ENCODE data around the gene PCGF6. TPM values are rescaled to one million over a fixed set of nuclear protein-coding genes. Genes with fewer than 3 reads are reported as not detected.

PCGF6 gene
- total RNA-seq, 6 experiments from 2014 or later = 7.4 to 9.2 (median 8.4) TPM

GRCh38 chr10:103278862-103279298 is 72.1 kb downstream of the PCGF6 start:
- TF ChIP-seq, protein P1, sequence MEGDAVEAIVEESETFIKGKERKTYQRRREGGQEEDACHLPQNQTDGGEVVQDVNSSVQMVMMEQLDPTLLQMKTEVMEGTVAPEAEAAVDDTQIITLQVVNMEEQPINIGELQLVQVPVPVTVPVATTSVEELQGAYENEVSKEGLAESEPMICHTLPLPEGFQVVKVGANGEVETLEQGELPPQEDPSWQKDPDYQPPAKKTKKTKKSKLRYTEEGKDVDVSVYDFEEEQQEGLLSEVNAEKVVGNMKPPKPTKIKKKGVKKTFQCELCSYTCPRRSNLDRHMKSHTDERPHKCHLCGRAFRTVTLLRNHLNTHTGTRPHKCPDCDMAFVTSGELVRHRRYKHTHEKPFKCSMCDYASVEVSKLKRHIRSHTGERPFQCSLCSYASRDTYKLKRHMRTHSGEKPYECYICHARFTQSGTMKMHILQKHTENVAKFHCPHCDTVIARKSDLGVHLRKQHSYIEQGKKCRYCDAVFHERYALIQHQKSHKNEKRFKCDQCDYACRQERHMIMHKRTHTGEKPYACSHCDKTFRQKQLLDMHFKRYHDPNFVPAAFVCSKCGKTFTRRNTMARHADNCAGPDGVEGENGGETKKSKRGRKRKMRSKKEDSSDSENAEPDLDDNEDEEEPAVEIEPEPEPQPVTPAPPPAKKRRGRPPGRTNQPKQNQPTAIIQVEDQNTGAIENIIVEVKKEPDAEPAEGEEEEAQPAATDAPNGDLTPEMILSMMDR (IDR thresholded peaks at IDR 0.05) = no peak
- Mint-ChIP-seq H3K4me3 (peak overlapping the region; percentile 46; the same call in 1 of the 2 replicates), H3K36me3 (ENCODE audit: low read depth) (peaks cover 6% of the 10 kb centered on the region)

DNA sequence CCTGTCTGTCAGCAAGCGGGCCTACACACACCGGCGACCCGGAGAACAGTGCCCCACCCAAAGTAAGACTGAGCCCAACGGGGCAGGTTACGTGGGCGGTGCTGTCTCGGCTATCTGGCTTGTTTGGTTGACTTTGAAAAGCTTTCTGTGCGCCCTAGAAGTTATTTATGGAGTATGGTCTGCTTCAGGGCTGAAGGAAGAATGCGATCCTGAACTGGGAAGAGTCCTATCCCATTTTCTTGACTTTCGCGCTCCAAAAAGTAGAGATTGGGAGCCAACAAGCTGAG is 72.5 kb downstream of the PCGF6 start:
- Mint-ChIP-seq H3K4me3 (0 out of 2 replicates have a peak overlapping the region, but pooled peaks have one; percentile 46), H3K36me3 (ENCODE audit: low read depth) (peaks cover 6% of the 10 kb centered on the region), H3K27me3 (ENCODE audit: insufficient read depth) (peaks cover 29% of the 10 kb centered on the region), H3K4me1 (ENCODE audit: low read depth) (peaks cover 16% of the 10 kb centered on the region), H3K27ac (no peak overlapping the region), H3K9me3 (peaks cover 8% of the 10 kb centered on the region)
- DNase-seq = no peak
- TF ChIP-seq, protein P1 (IDR thresholded peaks at IDR 0.05) = no peak

More at GRCh38 chr10:103278862-103279298, 72.1 kb downstream of the PCGF6 start:
- Mint-ChIP-seq H3K9me3 (peaks cover 8% of the 10 kb centered on the region), H3K27me3 (ENCODE audit: insufficient read depth) (peaks cover 29% of the 10 kb centered on the region), H3K4me1 (ENCODE audit: low read depth) (peaks cover 12% of the 10 kb centered on the region), H3K27ac (no peak overlapping the region)
- DNase-seq = no peak

DNA sequence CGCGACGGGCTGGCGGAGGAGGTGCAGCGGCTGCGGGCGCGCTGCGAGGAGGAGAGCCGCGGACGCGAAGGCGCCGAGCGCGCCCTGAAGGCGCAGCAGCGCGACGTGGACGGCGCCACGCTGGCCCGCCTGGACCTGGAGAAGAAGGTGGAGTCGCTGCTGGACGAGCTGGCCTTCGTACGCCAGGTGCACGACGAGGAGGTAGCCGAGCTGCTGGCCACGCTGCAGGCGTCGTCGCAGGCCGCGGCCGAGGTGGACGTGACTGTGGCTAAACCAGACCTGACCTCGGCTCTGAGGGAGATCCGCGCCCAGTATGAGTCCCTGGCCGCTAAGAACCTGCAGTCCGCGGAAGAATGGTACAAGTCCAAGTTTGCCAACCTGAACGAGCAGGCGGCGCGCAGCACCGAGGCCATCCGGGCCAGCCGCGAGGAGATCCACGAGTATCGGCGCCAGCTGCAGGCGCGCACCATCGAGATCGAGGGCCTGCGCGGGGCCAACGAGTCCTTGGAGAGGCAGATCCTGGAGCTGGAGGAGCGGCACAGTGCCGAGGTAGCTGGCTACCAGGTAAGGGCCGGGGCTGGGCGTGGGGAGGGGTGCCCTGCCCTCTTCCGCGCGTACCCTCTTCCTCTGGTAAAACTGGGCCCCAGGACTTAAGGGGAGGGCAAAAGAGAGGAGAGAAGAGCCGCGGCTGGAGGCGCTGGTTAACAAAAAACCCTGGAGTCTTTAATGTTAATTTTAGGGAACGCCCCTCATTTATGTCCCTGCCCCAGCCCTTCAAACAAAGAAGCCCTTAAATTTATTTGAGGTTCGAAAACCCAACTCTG is 73.0 kb downstream of the PCGF6 start:
- TF ChIP-seq, protein P1 (IDR thresholded peaks at IDR 0.05) = no peak
- Mint-ChIP-seq H3K27ac (no peak overlapping the region), H3K4me3 (no peak overlapping the region), H3K27me3 (ENCODE audit: insufficient read depth) (peaks cover 29% of the 10 kb centered on the region), H3K36me3 (ENCODE audit: low read depth) (peaks cover 6% of the 10 kb centered on the region), H3K9me3 (peaks cover 8% of the 10 kb centered on the region), H3K4me1 (ENCODE audit: low read depth) (peaks cover 22% of the 10 kb centered on the region)
- no peak for DNase-seq

- no peak for DNase-seq
- Mint-ChIP-seq H3K27me3 (ENCODE audit: insufficient read depth) (peaks cover 29% of the 10 kb centered on the region), H3K4me1 (ENCODE audit: low read depth) (peaks cover 30% of the 10 kb centered on the region), H3K9me3 (peaks cover 8% of the 10 kb centered on the region), H3K4me3 (no peak within 1 kb of the TSS), H3K27ac (no peak within 1 kb of the TSS), H3K36me3 (ENCODE audit: low read depth) (peaks cover 6% of the 10 kb centered on the region)
- TF ChIP-seq, protein P1 (IDR thresholded peaks at IDR 0.05) = no peak
Measured at GRCh38 chr10:103276896-103277712, 73.8 kb downstream of the PCGF6 start, which contains the start of gene INA. INA (plus strand) TSS chr10:103277138; CDS start chr10:103277212, 74 bp downstream.

GRCh38 chr10:103276251-103276895 is 74.6 kb downstream of the PCGF6 start:
- no peak overlapping the region for H3K27ac Mint-ChIP-seq
- peaks cover 32% of the 10 kb centered on the region for H3K4me1 Mint-ChIP-seq (ENCODE audit: low read depth)
- H3K4me3 Mint-ChIP-seq = no peak overlapping the region
- DNase-seq = no peak
- peaks cover 6% of the 10 kb centered on the region for H3K36me3 Mint-ChIP-seq (ENCODE audit: low read depth)
- TF ChIP-seq, protein P1 (IDR thresholded peaks at IDR 0.05) = no peak
- H3K9me3 Mint-ChIP-seq = peaks cover 8% of the 10 kb centered on the region
- peaks cover 25% of the 10 kb centered on the region for H3K27me3 Mint-ChIP-seq (ENCODE audit: insufficient read depth)
